ENCODE measurements around the gene GRM7. TPM values are rescaled to one million over a fixed set of nuclear protein-coding genes. Genes with fewer than 3 reads are reported as not detected.

The GRM7 gene
- polyA plus RNA-seq (2013), result 0.04 TPM

- H3K27me3 ChIP-seq (replicated peaks in 2 of 5; ENCODE audit: control insufficient read depth in 4 of 5, insufficient read depth in 5 of 5, low read length in 4 of 5), result peaks cover 18 to 84% (median 39%) of the 10 kb centered on the region in 5 experiments
- WGBS (ENCODE audit: insufficient coverage), result under 1% methylated on average over 46 of the region's 62 CpGs
- peak within 1 kb of the TSS in 4 of 7 experiments; percentile 25 to 57 (median 52) for H3K4me3 ChIP-seq (ENCODE audit: control insufficient read depth in 1 of 7, extremely low read depth in 1 of 7, insufficient read depth in 4 of 7, low read depth in 2 of 7, low read length in 6 of 7)
- CTCF ChIA-PET, result no interaction called here
- H3K9me3 ChIP-seq (ENCODE audit: control extremely low read depth in 1 of 5, control insufficient read depth in 4 of 5, insufficient read depth in 2 of 5, low read depth in 1 of 5, low read length in 4 of 5), result no peaks in the 10 kb centered on the region
- H3K27ac ChIP-seq (ENCODE audit: insufficient read depth in 1 of 2, low read depth in 1 of 2, low read length in 2 of 2, poor library complexity in 1 of 2, severe bottlenecking in 2 of 2), result no peak within 1 kb of the TSS
- POLR2A ChIA-PET, result no interaction called here
- DNase-seq, result peak in 2 of 3 donors; percentile 37 to 56
- H3K4me1 ChIP-seq (ENCODE audit: control extremely low read depth in 1 of 4, control insufficient read depth in 4 of 4, insufficient read depth in 4 of 4, low read length in 3 of 4), result peaks cover 0 to 23% (median 10%) of the 10 kb centered on the region in 4 experiments
- no peaks in the 10 kb centered on the region for H3K36me3 ChIP-seq (ENCODE audit: control insufficient read depth in 4 of 4, insufficient read depth in 4 of 4, low read length in 3 of 4)
Measured at GRCh38 chr3:6860954-6861624, at the start of gene GRM7. Gene GRM7, plus strand, starts transcription at chr3:6861115.

DNA sequence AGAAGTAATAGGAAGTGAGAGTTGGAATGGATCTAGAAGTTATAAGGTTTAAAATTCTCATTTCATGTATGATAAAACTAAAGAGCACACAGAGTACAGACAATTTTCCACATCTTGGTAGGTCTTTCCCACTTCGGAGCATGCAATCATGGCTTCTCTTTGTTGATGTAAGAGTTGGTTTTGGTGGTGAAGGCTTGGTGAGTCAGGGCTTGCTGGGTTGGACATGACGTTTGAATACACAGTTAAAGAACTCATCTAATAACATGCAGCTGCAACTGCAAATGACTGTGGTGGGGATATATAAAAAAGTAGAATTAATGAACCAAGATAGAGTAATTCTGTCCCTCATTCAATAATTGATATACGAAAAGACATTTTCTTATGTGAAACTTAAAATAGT, 39.5 kb upstream of the GRM7 start:
- no peak overlapping the region for H3K4me3 ChIP-seq (ENCODE audit: control insufficient read depth in 1 of 7, extremely low read depth in 1 of 7, insufficient read depth in 4 of 7, low read depth in 2 of 7, low read length in 6 of 7)
- ChIA-PET POLR2A (no interaction called here), CTCF (no interaction called here)

DNA sequence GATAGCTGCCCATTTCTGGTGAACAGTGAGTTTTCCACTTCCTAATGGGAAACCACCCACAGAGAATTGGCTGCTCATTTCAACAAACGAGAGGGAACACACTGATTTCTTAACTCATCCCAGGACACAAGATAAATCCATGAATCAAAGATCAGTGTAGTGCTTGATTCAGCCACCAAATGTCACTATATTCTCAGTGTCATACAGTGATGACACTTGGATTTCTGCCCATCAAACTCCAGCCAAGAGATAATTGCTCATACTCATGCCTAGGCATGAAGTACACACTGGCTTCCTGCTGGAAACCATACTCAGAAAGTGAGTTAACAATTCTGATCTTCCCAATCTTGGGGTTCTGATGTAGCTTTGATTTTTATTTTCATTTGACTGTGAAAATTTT, 35.4 kb upstream of the GRM7 start:
- H3K4me1 ChIP-seq (ENCODE audit: control extremely low read depth in 1 of 4, control insufficient read depth in 4 of 4, insufficient read depth in 4 of 4, low read length in 3 of 4), result no peaks in the 10 kb centered on the region
- no peaks in the 10 kb centered on the region for H3K27me3 ChIP-seq (replicated peaks in 2 of 5; ENCODE audit: control insufficient read depth in 4 of 5, insufficient read depth in 5 of 5, low read length in 4 of 5)
- POLR2A ChIA-PET, result no interaction called here
- H3K36me3 ChIP-seq (ENCODE audit: control insufficient read depth in 4 of 4, insufficient read depth in 4 of 4, low read length in 3 of 4), result no peaks in the 10 kb centered on the region
- H3K27ac ChIP-seq (ENCODE audit: insufficient read depth in 1 of 2, low read depth in 1 of 2, low read length in 2 of 2, poor library complexity in 1 of 2, severe bottlenecking in 2 of 2), result no peak overlapping the region
- no peak for DNase-seq
- no peak overlapping the region for H3K4me3 ChIP-seq (ENCODE audit: control insufficient read depth in 1 of 7, extremely low read depth in 1 of 7, insufficient read depth in 4 of 7, low read depth in 2 of 7, low read length in 6 of 7)
- no peaks in the 10 kb centered on the region for H3K9me3 ChIP-seq (ENCODE audit: control extremely low read depth in 1 of 5, control insufficient read depth in 4 of 5, insufficient read depth in 2 of 5, low read depth in 1 of 5, low read length in 4 of 5)
- CTCF ChIA-PET, result no interaction called here
- 91% methylated on average over 1 of the region's 1 CpG for WGBS (ENCODE audit: insufficient coverage)

More for the DNA sequence above, 39.5 kb upstream of the GRM7 start:
- no peaks in the 10 kb centered on the region for H3K27me3 ChIP-seq (replicated peaks in 2 of 5; ENCODE audit: control insufficient read depth in 4 of 5, insufficient read depth in 5 of 5, low read length in 4 of 5)
- 100% methylated on average over 1 of the region's 3 CpGs for WGBS (ENCODE audit: insufficient coverage)
- no peaks in the 10 kb centered on the region for H3K36me3 ChIP-seq (ENCODE audit: control insufficient read depth in 4 of 4, insufficient read depth in 4 of 4, low read length in 3 of 4)
- no peak for DNase-seq
- no peaks in the 10 kb centered on the region for H3K4me1 ChIP-seq (ENCODE audit: control extremely low read depth in 1 of 4, control insufficient read depth in 4 of 4, insufficient read depth in 4 of 4, low read length in 3 of 4)
- no peak overlapping the region for H3K27ac ChIP-seq (ENCODE audit: insufficient read depth in 1 of 2, low read depth in 1 of 2, low read length in 2 of 2, poor library complexity in 1 of 2, severe bottlenecking in 2 of 2)
- no peaks in the 10 kb centered on the region for H3K9me3 ChIP-seq (ENCODE audit: control extremely low read depth in 1 of 5, control insufficient read depth in 4 of 5, insufficient read depth in 2 of 5, low read depth in 1 of 5, low read length in 4 of 5)

DNA sequence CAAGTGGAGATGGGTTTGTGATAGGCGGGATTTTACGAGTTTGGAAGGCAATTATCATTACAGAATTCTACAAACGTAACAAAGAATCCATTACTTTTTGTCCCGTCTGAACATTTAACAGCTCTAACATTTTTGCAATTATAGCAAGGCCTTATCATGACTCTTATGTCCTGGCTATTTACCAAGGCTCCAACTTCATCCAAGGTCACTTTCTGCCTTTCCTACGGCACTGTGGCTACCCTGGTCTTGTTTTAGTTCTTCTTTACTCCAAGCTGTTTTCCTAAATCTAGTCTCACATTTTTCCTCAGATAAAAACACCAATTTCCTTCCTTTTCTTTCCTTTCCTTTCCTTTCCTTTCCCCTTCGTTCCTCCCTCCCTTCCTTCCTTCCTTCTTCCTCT, 33.5 kb upstream of the GRM7 start:
- Histone ChIP-seq H3K9me3 (ENCODE audit: control extremely low read depth in 1 of 5, control insufficient read depth in 4 of 5, insufficient read depth in 2 of 5, low read depth in 1 of 5, low read length in 4 of 5) (no peaks in the 10 kb centered on the region), H3K4me3 (ENCODE audit: control insufficient read depth in 1 of 7, extremely low read depth in 1 of 7, insufficient read depth in 4 of 7, low read depth in 2 of 7, low read length in 6 of 7) (no peak overlapping the region), H3K4me1 (ENCODE audit: control extremely low read depth in 1 of 4, control insufficient read depth in 4 of 4, insufficient read depth in 4 of 4, low read length in 3 of 4) (no peaks in the 10 kb centered on the region), H3K27ac (ENCODE audit: insufficient read depth in 1 of 2, low read depth in 1 of 2, low read length in 2 of 2, poor library complexity in 1 of 2, severe bottlenecking in 2 of 2) (no peak overlapping the region), H3K27me3 (replicated peaks in 2 of 5; ENCODE audit: control insufficient read depth in 4 of 5, insufficient read depth in 5 of 5, low read length in 4 of 5) (no peaks in the 10 kb centered on the region), H3K36me3 (ENCODE audit: control insufficient read depth in 4 of 4, insufficient read depth in 4 of 4, low read length in 3 of 4) (no peaks in the 10 kb centered on the region)
- 91% methylated on average over 5 of the region's 6 CpGs for WGBS (ENCODE audit: insufficient coverage)
- POLR2A ChIA-PET, result no interaction called here
- CTCF ChIA-PET, result no interaction called here
- DNase-seq, result no peak

GRCh38 chr3:6844723-6845122, 16.2 kb upstream of the GRM7 start:
- 91% methylated on average over 1 of the region's 1 CpG for WGBS (ENCODE audit: insufficient coverage)
- POLR2A ChIA-PET, result no interaction called here
- no peaks in the 10 kb centered on the region for H3K4me1 ChIP-seq (ENCODE audit: control extremely low read depth in 1 of 4, control insufficient read depth in 4 of 4, insufficient read depth in 4 of 4, low read length in 3 of 4)
- H3K4me3 ChIP-seq (ENCODE audit: control insufficient read depth in 1 of 7, extremely low read depth in 1 of 7, insufficient read depth in 4 of 7, low read depth in 2 of 7, low read length in 6 of 7), result no peak overlapping the region
- peaks cover 0 to 1% (median 0%) of the 10 kb centered on the region in 5 experiments for H3K27me3 ChIP-seq (replicated peaks in 2 of 5; ENCODE audit: control insufficient read depth in 4 of 5, insufficient read depth in 5 of 5, low read length in 4 of 5)
- no peak for DNase-seq
- H3K27ac ChIP-seq (ENCODE audit: insufficient read depth in 1 of 2, low read depth in 1 of 2, low read length in 2 of 2, poor library complexity in 1 of 2, severe bottlenecking in 2 of 2), result no peak overlapping the region
- H3K36me3 ChIP-seq (ENCODE audit: control insufficient read depth in 4 of 4, insufficient read depth in 4 of 4, low read length in 3 of 4), result no peaks in the 10 kb centered on the region
- CTCF ChIA-PET, result no interaction called here
- H3K9me3 ChIP-seq (ENCODE audit: control extremely low read depth in 1 of 5, control insufficient read depth in 4 of 5, insufficient read depth in 2 of 5, low read depth in 1 of 5, low read length in 4 of 5), result peaks cover 0 to 2% (median 0%) of the 10 kb centered on the region in 5 experiments

DNA sequence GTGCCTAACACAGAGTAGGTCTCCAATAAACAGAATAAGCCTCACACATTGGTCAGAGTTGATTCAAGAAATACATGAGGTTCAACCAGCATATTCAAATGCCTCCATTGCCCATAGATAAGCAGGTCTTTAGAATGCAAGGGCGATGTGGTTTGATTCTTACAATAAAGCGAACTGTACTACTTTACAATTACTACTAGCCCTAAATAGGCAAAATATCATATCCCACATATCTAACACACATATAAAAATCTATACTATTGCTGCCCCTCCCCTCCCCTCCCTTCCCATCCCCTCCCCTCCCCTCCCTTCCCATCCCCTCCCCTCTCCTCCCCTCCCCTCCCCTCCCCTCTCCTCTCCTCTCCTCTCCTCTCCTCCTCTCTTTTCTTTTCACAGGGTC, 6.7 kb upstream of the GRM7 start:
- DNase-seq, result no peak
- CTCF ChIA-PET, result no interaction called here
- Histone ChIP-seq H3K4me1 (ENCODE audit: control extremely low read depth in 1 of 4, control insufficient read depth in 4 of 4, insufficient read depth in 4 of 4, low read length in 3 of 4) (no peaks in the 10 kb centered on the region), H3K4me3 (ENCODE audit: control insufficient read depth in 1 of 7, extremely low read depth in 1 of 7, insufficient read depth in 4 of 7, low read depth in 2 of 7, low read length in 6 of 7) (no peak overlapping the region), H3K36me3 (ENCODE audit: control insufficient read depth in 4 of 4, insufficient read depth in 4 of 4, low read length in 3 of 4) (no peaks in the 10 kb centered on the region), H3K27me3 (replicated peaks in 2 of 5; ENCODE audit: control insufficient read depth in 4 of 5, insufficient read depth in 5 of 5, low read length in 4 of 5) (peaks cover 2 to 24% (median 8%) of the 10 kb centered on the region in 5 experiments), H3K9me3 (ENCODE audit: control extremely low read depth in 1 of 5, control insufficient read depth in 4 of 5, insufficient read depth in 2 of 5, low read depth in 1 of 5, low read length in 4 of 5) (peaks cover 0 to 2% (median 0%) of the 10 kb centered on the region in 5 experiments), H3K27ac (ENCODE audit: insufficient read depth in 1 of 2, low read depth in 1 of 2, low read length in 2 of 2, poor library complexity in 1 of 2, severe bottlenecking in 2 of 2) (no peak overlapping the region)
- POLR2A ChIA-PET, result no interaction called here
- 100% methylated on average over 2 of the region's 2 CpGs for WGBS (ENCODE audit: insufficient coverage)

GRCh38 chr3:6857510-6857909, 3.4 kb upstream of the GRM7 start:
- no peak for DNase-seq
- Histone ChIP-seq H3K9me3 (ENCODE audit: control extremely low read depth in 1 of 5, control insufficient read depth in 4 of 5, insufficient read depth in 2 of 5, low read depth in 1 of 5, low read length in 4 of 5) (peaks cover 0 to 2% (median 0%) of the 10 kb centered on the region in 5 experiments), H3K4me1 (ENCODE audit: control extremely low read depth in 1 of 4, control insufficient read depth in 4 of 4, insufficient read depth in 4 of 4, low read length in 3 of 4) (peaks cover 0 to 20% (median 9%) of the 10 kb centered on the region in 4 experiments), H3K36me3 (ENCODE audit: control insufficient read depth in 4 of 4, insufficient read depth in 4 of 4, low read length in 3 of 4) (no peaks in the 10 kb centered on the region), H3K4me3 (ENCODE audit: control insufficient read depth in 1 of 7, extremely low read depth in 1 of 7, insufficient read depth in 4 of 7, low read depth in 2 of 7, low read length in 6 of 7) (no peak overlapping the region), H3K27ac (ENCODE audit: insufficient read depth in 1 of 2, low read depth in 1 of 2, low read length in 2 of 2, poor library complexity in 1 of 2, severe bottlenecking in 2 of 2) (no peak overlapping the region), H3K27me3 (replicated peaks in 2 of 5; ENCODE audit: control insufficient read depth in 4 of 5, insufficient read depth in 5 of 5, low read length in 4 of 5) (peaks cover 7 to 58% (median 27%) of the 10 kb centered on the region in 5 experiments)
- POLR2A ChIA-PET, result no interaction called here
- 83% methylated on average over 3 of the region's 5 CpGs for WGBS (ENCODE audit: insufficient coverage)
- CTCF ChIA-PET, result interaction anchor here (0.6 kb wide), 1 partner anchor 907 kb away, joined by 3 read pairs; no protein-coding TSS in a partner anchor
